Osteocyte (in vitro differentiated cells): Measurements from ENCODE around the gene CD207. TPM values are rescaled to one million over a fixed set of nuclear protein-coding genes. Genes with fewer than 3 reads are reported as not detected.

ENCODE experiments used
- DNase-seq: peaks from one replicate; pipeline ENCODE4 v3.0.0; 2021; ENCODE audit warnings: mixed read lengths; ENCODE audit not compliant: unreplicated experiment; ENCODE audit errors: extremely low spot score
- H3K27ac Mint-ChIP-seq: one replicate; pipeline ENCODE4 v1.8.0; 2021; ENCODE audit warnings: mild to moderate bottlenecking, mixed read lengths; ENCODE audit not compliant: unreplicated experiment
- H3K27me3 Mint-ChIP-seq: one replicate; pipeline ENCODE4 v1.8.0; 2021; ENCODE audit warnings: mixed read lengths; ENCODE audit not compliant: unreplicated experiment
- H3K36me3 Mint-ChIP-seq: one replicate; pipeline ENCODE4 v1.8.0; 2021; ENCODE audit warnings: mixed read lengths; ENCODE audit not compliant: unreplicated experiment
- H3K4me1 Mint-ChIP-seq: one replicate; pipeline ENCODE4 v1.8.0; 2021; ENCODE audit warnings: mixed read lengths; ENCODE audit not compliant: unreplicated experiment
- H3K4me3 Mint-ChIP-seq: one replicate; pipeline ENCODE4 v1.8.0; 2021; ENCODE audit warnings: mild to moderate bottlenecking, moderate library complexity, mixed read lengths; ENCODE audit not compliant: unreplicated experiment
- H3K9me3 Mint-ChIP-seq: one replicate; pipeline ENCODE4 v1.8.0; 2021; ENCODE audit warnings: mixed read lengths; ENCODE audit not compliant: unreplicated experiment
- CTCF ChIP-seq: fragments of 200-600 bp; sonication (generic); IDR thresholded peaks from 2 replicates; pipeline ENCODE4 v1.5.0; 2021; ENCODE audit warnings: antibody characterized with exemption, mild to moderate bottlenecking, moderate library complexity
- total RNA-seq: library from RNA; stranded (reverse); gene quantifications from 2 replicates; pipeline ENCODE4 v1.2.1, GENCODE V29; 2021

Gene CD207
- total RNA-seq, 1 donor from 2014 or later, result not detected

- H3K36me3 Mint-ChIP-seq, result no peaks in the 10 kb centered on the region
- H3K27me3 Mint-ChIP-seq, result peaks cover 14% of the 10 kb centered on the region
- H3K9me3 Mint-ChIP-seq, result no peaks in the 10 kb centered on the region
- no peak for DNase-seq
- no peaks in the 10 kb centered on the region for H3K4me1 Mint-ChIP-seq
- H3K27ac Mint-ChIP-seq, result no peak overlapping the region
- no peak for TF ChIP-seq CTCF
- H3K4me3 Mint-ChIP-seq, result no peak overlapping the region
Measured at GRCh38 chr2:70829916-70830315, 5.7 kb downstream of the CD207 start.

GRCh38 chr2:70828914-70829824, 6.4 kb downstream of the CD207 start:
- Mint-ChIP-seq H3K27me3 (peaks cover 17% of the 10 kb centered on the region), H3K27ac (no peak overlapping the region), H3K9me3 (no peaks in the 10 kb centered on the region), H3K4me1 (no peaks in the 10 kb centered on the region), H3K36me3 (no peaks in the 10 kb centered on the region), H3K4me3 (no peak overlapping the region)
- no peak for DNase-seq
- TF ChIP-seq CTCF, result no peak

GRCh38 chr2:70828115-70828514, 7.5 kb downstream of the CD207 start:
- DNase-seq, result no peak
- Mint-ChIP-seq H3K27ac (no peak overlapping the region), H3K4me3 (no peak overlapping the region), H3K9me3 (no peaks in the 10 kb centered on the region), H3K36me3 (no peaks in the 10 kb centered on the region), H3K4me1 (no peaks in the 10 kb centered on the region), H3K27me3 (peaks cover 17% of the 10 kb centered on the region)
- no peak for TF ChIP-seq CTCF

- TF ChIP-seq CTCF, result no peak
- Mint-ChIP-seq H3K9me3 (no peaks in the 10 kb centered on the region), H3K4me1 (no peaks in the 10 kb centered on the region), H3K27me3 (peaks cover 17% of the 10 kb centered on the region), H3K36me3 (no peaks in the 10 kb centered on the region), H3K4me3 (no peak overlapping the region), H3K27ac (no peak overlapping the region)
- no peak for DNase-seq
Measured at GRCh38 chr2:70827388-70827787, 8.2 kb downstream of the CD207 start.

- Mint-ChIP-seq H3K4me1 (no peaks in the 10 kb centered on the region), H3K4me3 (no peak overlapping the region), H3K27me3 (peaks cover 17% of the 10 kb centered on the region), H3K27ac (no peak overlapping the region), H3K9me3 (no peaks in the 10 kb centered on the region), H3K36me3 (no peaks in the 10 kb centered on the region)
- no peak for DNase-seq
- no peak for TF ChIP-seq CTCF
Measured at GRCh38 chr2:70826696-70827350, 8.8 kb downstream of the CD207 start.
